Activated CD4-positive, CD25-positive, alpha-beta regulatory T cell treated with anti-CD3 and anti-CD28 coated beads, Interleukin-2, amount 50 U/mL, for 16 hours (primary cell): ENCODE results near the gene OR2S2.
"Not testable (repeated sequence)": the region's sequence is repeated elsewhere in the genome, so short reads cannot be mapped to it uniquely, and the experiment has no call there.

ENCODE experiments used
- DNase-seq: peaks from one replicate; pipeline ENCODE4 v3.0.0-alpha.2; 2020; ENCODE audit warnings: low read depth, low spot score

The OR2S2 gene

DNA sequence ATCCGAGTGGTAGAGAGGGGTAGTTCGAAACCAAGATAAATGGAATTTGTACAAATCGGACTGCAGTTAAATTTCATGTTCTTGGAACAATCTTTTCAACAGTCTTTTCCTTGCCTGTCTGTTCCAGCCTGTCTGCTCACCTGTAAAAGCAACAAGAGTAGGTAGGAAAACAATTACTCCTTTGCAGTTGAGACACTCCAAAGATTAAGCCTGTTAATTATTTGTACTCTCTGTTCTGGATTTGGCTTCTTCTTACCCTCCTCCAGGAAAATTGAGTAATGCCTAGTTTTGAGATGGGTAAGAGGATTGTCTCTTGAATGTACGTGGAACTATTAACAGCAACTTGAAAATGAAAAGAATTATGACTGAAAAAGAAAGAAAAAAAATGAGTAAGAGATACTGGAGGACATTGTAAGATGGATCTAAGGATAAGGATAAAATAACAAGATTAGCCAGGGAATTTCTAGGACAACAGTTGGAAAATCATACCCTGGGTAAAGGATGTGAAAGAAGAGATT lies 24.3 kb downstream of the OR2S2 start:
- no peak for DNase-seq

DNA sequence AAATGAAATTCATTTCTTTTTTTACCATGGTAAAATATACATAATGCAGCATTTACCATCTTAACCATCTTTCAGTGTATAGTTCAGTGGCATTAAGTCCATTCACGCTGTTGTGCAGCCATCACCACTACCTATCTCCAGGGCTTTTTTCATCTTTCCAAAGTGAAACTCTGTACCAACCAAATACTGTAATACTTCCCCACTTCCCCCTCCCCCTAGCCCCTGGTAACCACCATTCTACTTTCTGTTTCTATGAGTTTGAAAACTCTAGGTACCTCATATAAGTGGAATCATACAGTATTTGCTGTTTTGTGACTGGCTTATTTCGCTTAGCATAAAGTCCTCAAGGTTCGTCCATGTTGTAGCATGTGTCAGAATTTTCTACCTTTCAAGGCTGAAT lies 25.2 kb downstream of the OR2S2 start:
- no peak for DNase-seq

DNA sequence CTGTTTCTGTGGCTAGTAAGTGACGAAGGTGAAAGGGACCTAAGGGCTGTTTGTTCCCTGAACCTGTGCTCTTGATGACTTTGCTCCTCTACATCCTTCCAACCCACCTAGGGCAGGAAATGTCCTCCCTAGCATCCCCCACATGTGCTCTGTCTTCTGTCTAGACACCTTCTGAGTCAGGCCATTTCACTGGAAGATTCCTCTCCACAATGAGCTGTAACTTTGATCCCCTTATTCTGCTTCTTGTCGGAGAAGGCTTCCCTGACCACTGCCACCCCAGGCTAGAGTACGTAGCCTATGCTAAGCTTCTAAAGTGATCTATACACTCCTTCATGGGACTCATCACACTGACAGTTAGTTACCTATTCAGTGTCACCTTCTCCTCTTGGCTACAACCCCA lies 27.0 kb downstream of the OR2S2 start:
- DNase-seq, result no peak

DNA sequence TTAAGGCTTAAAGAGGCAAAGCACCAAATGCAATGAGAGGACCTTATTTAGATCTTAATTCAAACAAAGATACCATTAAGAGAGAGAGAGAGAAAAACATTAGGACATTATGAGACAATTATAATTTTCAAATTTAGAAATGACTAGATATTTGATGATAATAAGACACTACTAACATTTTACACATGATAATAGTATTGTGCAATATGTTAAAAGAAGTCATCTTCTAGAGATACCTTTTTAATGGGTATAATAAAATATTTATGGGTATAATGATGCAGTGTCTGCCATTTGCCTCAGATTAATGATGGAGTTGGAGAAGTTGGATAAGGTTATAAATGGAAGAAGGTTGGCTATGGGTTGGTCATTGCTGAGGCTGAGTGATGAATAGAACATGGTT lies 27.4 kb downstream of the OR2S2 start:
- no peak for DNase-seq

DNA sequence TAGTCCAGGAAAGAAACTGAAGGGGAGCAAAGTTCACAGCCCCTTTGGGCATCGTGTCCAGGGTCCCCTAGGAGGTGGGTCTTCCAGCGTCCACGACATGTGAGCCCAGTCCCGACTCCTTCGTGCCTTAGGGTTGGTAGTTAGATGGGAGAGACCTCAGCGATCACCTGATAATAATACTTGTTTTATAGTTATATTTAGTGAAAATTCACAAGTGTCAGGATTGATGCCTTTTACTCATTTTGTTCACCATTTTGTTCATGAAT lies 28.6 kb downstream of the OR2S2 start:
- DNase-seq, result no peak

DNA sequence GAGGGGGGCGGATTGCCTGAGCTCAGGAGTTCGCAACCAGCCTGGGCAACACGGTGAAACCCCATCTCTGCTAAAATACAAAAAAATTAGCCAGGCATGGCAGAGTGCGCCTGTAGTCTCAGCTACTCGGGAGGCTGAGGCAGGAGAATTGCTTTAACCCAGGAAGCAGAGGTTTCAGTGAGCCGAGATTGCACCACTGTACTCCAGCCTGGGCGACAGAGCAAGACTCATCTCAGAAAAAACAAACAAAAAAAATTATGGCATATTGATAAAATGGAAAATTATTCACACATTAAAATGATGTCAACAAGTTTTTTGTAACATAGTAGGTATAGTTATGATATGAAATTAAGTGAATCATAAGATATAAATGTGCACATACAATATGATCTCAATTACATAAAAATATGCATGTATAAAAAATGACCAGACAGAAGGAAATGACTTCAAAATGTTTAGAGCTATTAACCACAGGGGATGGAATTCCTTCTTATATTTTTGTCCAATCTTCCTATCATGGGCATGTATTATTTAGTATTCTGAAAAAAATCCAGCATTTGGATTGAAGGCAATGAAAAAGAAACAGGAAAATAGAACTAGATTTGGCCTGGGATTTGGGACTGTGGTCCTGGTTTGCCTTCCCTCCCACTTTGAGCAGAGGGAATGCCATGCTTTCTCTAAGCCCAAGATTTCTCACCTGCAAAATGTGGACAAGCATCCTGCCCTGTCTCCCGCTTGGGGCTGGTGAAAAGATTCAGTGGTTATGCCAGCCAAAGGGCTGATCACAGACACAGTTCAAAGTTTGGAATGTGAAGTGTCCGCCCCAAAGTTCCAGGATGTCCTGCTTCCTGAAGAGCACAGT lies 29.1 kb downstream of the OR2S2 start:
- no peak for DNase-seq

DNA sequence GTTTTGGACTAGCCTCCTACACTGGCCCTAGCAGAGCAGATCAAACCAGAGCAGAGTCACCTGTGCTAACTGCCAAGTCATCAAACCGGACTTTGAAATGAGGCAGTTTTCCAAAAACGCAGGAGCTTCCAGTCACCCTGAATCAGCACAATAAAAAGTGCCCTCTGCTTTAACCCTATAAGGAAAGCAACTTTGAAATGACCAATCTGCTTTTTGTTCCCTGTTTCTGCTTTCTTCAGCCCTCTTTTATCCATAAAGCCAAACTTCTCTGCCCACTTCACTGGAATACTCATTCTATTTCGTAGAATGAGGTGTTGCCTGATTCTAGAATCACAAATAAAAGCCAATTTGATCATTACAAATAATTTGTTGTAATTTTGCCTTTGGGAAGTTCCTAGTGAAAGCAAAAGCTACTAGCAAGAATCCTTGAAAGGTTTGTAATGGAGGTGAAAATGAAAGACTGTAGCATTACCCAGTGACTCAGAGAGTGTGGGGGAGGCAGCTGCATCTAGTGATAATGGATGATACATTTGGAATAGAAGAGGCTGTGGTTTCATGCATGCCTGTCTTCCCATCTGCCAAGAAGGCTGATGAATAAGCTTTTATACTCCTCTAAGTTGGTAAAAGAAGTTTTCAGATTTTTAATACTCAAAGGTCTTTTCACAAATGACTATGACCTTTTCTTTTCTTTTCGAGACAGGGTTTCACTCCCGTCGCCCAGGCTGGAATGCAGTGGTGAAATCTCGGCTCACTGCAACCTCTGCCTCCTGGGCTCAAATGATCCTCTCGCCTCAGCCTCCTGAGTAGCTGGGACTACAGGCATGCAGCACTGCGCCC lies 33.8 kb downstream of the OR2S2 start:
- DNase-seq, result no peak

DNA sequence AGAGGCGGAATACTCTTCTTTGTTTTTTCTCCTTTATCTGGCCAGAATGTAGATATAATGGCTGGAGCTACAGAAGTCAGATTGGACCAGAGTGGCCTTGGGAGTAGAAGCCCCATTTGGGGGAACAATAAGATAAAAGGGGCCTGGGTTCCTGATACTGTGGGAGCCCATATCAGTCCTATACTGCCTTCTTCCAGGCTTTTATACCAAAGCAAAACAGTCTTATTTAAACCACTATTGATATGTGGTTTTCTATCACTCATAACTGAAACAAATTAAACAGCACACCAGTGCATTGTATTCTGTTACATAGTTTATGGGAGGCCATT lies 34.4 kb downstream of the OR2S2 start:
- no peak for DNase-seq

DNA sequence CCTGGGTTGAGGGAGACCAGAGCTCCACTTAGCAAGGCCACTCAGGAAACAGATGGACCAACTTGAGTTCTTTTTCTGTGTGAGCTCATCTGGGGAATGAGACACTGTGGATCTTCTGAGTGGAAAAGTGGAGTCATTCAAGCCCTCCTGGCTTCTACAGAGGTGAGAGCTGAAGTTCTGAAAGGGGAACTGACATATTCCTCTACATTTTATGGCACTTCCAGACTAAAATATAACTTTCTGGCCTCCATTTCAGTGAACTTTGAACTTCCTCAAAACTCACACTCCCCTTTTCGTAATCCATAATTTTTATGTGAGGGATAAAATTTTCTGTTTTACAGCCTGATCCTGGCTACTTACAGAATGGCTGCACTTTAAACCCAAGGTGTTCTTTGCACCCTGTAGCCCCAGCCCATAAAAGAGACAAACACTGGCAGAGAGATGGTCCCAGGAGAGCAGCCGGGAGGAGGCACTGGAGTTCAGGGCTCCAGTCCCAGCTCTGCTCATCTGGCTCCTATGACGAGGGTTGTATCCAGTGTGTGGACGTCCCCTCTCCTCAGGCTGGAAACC lies 37.8 kb downstream of the OR2S2 start:
- DNase-seq, result no peak

DNA sequence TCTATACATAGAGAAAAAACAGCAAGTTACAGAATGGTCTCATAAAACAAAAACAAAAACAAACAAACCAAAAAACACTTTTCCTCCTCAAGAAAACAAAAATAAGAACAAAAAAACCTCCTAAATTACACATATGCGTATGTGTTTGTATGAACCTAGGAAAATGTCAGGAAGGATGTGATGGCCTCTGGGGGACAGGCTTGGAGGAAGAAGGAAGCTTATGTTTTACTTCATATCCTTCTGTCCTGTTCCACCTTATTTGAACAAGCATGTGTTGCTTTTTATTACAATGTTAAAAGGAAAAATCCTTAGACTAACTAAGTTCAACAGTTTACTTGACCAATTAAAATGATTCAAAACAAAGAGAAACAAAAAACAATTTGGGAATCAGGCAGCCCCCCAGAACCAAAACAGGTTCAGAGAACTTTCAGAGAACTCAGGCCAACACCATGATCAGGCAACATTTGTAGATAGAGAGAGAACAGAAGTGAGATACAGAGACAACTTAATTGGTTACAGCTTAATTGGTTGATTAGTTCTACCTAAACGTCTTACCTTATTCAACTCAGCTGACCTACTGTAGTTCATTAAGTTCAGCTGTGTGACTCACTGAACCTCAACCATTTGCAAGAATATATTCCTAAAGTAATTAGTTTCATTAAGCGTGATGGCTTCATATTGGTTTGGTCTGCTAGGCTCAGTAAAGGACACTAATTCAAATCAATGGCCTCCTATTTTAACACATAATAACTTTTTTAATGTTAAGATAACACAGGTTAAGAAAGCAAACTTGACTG lies 38.5 kb downstream of the OR2S2 start:
- DNase-seq, result no peak

DNA sequence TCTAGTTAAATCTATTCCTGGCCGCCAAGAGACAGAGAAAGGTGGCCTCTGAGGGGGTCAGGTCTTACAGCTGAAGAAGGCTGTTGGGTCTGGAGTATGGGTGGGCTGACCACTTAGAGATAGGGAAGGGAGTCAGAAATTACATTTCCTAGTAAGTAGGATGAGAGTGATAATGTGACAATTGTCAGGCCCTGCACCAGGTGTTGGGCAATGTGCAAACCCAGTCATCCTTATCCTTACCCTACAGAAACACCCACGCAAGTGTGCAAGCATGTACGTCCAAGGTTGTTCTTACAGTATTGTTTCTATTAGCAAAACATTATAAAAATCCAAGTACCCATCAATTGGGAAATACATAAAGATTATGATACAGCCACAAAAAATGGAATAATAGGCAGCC lies 39.2 kb downstream of the OR2S2 start:
- no peak for DNase-seq

DNA sequence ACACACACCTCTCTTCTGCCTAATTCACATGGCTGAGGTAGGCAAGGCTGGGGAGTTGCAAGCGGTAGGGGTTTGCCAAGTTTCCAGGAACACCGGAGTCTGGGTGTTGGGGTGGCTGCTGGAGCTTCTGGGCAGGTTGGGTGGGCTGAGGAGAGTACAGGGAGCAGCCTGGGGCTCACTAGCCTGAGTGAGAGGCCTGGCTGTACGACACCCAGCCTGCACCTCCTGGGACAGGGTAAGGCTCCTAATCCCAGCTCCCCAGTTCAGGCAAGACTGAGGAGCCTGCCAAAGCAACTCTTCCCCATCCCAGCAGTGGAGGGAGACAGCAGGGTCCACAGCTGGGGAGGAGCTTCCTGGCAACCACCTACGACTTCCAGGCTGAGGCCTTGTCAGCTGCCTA lies 40.7 kb downstream of the OR2S2 start:
- no peak for DNase-seq

DNA sequence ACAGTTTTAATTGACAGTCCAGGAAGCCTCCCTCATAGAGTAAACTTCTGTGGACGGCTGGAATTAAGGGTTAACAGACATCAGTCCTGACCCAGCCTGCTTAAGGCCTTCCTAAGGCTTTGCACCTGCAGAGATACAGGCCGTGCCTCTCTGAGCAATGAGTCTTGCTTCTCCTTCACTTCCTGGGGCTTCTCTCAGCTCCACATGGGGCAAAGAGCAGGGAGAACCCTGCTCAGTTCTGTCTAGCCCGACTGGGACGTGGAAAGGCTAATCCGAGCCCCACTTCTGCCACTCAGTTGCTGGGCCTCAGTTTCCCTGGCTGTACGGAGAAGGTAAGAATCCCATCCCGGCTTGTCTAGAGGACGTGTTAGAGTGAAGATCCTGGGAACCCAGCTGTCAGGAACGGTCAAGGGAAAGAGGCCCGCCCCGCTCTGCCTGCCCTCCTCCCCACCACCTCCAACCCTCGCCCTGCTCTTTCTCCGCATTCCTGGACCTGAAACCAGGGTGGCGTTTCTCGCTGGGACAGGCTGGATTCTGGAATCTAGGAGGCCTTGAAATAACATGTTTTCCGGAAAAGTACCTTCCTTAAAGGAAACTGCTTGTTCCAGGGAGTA lies 42.2 kb downstream of the OR2S2 start:
- no peak for DNase-seq

DNA sequence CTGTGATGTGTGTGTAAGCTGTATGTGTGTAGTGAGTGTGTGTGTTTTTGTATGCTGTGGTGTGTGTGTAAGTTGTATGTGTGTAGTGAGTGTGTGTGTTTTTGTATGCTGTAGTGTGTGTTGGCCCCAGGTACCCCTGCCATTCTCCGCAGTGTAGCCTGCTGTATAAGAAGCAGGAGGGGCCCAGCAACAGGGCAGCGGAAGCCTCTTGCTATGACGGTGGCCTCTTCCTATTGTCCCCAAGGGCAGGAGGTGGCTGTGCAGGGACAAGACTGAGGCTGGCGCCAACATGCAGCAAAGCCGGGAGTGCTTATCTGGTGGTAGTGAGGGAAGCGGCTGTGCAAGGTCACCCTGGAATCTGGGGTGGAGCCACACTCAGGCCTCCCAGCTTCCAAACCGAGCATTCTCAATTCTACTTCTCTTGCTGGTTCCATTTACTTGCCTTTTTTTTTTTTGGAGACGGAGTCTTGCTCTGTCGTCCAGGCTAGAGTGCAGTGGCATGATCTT lies 43.6 kb downstream of the OR2S2 start:
- DNase-seq, result no peak

DNA sequence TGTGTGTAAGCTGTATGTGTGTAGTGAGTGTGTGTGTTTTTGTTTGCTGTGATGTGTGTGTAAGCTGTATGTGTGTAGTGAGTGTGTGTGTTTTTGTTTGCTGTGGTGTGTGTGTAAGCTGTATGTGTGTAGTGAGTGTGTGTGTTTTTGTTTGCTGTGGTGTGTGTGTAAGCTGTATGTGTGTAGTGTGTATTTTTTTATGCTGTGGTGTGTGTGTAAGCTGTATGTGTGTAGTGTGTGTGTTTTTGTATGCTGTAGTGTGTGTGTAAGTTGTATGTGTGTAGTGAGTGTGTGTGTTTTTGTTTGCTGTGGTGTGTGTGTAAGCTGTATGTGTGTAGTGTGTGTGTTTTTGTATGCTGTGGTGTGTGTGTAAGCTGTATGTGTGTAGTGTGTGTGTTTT lies 44.5 kb downstream of the OR2S2 start:
- not testable (repeated sequence) for DNase-seq

DNA sequence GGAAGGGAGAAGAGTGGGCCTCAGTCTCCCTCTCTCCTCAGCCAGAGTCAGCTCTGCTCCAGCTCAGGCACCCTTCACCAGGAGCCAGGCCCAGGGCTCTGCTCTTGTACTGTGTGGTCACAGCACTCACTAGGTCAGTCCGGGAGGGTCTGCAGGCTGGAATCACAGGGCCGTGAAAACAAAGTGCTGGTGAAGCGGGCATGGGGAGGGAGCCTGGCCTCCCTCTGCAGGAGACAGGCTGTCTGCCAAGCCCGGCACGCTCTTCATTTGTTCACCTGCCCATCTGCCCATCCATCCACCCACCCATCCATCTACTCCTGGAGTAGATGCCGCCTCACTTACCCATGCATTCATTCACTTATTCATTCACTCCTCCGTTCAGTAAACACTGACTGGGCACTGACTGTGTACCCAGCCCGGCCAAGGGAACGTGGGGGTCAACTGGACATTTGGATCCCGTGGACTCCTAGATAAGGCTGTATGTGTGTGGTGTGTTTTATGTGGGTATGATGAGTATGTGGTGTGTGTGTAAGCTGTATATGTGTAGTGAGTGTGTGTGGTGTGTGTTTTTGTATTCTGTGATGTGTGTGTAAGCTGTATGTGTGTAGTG lies 45.1 kb downstream of the OR2S2 start:
- no peak for DNase-seq

DNA sequence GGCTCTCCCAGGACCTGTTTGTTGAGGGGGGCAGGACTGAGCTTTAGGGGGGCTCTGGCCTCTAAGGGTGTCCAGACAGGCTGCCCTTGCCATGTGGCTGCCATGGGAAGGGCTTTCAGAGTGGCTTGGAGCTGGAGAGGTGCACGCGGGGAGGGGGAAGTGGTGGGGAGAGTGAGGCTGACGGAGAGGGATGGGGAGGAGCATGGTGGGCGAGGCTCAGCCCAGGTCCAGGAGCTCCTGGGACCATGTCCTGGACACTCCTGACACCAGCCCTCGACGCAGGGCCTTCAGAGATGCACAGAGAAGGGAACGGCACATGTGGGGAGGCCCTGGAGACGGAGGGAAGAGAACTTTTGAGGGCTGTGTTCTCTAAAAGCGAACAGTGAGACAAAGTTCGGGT lies 46.3 kb downstream of the OR2S2 start:
- no peak for DNase-seq

DNA sequence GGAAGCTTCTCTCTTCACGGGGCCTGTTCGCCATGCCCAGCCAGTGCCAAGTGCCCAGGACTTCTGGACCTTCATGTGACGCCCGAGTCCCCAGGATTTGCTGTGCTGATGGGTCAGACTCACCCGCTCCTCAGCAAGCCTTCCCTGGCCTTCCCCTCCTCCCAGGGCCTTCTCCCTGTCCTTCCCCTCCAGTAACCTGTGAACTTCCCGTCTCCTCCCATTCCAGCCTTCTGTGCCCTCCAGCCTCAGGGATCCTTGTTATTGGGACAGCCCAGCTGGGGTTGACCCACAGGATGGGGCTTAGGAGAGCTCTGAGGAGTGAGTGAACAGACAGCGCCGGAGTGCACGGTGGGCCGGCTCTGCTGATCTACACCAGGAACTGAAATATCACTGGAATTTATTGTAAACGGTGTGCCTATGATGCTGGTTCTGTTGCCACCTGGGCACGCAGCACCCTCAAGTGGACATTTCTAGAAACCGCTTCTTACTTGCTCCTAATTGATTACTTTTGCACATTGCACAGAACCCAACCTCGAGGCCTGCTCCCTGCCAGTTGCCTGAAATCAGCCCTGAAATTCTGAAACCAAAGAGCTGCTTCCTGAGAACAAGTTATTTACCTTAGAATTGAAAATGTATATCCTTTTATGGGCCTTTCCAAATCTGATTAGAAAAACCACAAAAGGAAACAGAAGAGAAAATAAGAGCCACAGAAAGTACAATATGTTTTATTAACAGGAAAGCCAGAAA lies 47.2 kb downstream of the OR2S2 start:
- DNase-seq, result no peak

DNA sequence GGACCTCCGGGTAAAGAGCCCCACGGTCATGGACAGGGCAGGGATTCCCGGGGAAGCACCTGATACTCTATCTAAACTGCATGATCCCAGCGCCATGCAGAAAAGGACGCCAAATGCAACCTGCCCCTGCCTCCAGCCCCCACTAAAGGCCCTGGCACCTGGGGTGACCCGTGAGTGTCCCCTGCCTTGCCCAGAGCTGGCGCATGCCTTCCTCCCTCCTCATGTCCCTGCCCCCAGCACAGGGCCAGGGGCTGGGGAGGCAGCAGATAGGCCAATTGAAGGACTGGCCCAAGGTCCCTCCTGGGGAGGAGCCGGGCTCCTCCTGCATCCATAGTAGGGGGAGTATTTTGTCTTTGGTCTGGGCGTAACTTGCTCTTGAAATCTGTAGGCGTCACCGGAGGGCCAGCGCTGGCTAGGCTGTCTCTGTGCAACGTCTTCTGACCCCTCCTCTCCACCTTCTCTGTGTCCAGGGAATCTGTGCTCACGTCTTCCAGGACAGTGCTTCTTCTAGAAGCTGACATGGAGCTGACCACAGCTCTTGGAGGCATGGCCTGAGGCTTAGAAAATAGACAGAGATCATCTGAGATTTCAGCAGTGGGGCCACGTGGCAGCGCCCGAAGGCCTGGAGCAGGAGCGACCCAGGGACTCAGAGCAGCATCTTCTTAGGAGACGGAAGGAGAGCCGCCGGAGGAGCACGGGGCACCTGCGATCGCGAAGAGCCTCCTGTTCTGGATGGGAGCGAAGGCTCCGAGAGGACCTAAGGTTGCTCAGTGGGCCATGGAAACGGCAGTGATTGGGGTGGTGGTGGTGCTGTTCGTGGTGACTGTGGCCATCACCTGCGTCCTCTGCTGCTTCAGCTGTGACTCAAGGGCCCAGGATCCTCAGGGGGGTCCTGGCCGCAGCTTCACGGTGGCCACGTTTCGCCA lies 48.0 kb downstream of the OR2S2 start:
- DNase-seq, result no peak
